H1 (cell line): ENCODE results near the gene MAGI1. TPM values are rescaled to one million over a fixed set of nuclear protein-coding genes. Genes with fewer than 3 reads are reported as not detected.

Experiments used
- CTCF ChIA-PET: fragments of 300-600 bp; sonication (Branson Sonifier 250); formaldehyde crosslinking; loops from one replicate; lab custom pipeline; 2021; ENCODE audit not compliant: partially characterized antibody; lab: Charles Lee
- POLR2A ChIA-PET: fragments of 300-600 bp; sonication (Branson Sonifier 250); formaldehyde crosslinking; loops from one replicate; lab custom pipeline; 2021; ENCODE audit warnings: inconsistent platforms; ENCODE audit not compliant: partially characterized antibody; lab: Charles Lee
- DNase-seq, 2 experiments: peaks; one replicate each; pipeline versions ENCODE4 v3.0.0 to v3.0.0-alpha.2; 2010 to 2022; ENCODE audit warnings: low spot score in 2 of 2, low read depth in 1 of 2, mixed read lengths in 1 of 2
- FAIRE-seq: peaks from 2 replicates; lab custom pipeline; 2011; peaks lifted over from hg19 to GRCh38; lab: Jason Lieb, UNC
- H2AFZ ChIP-seq: 2 replicates; pipeline ENCODE4 v1.8.1; 2012; ENCODE audit warnings: low read length, inconsistent platforms
- H2AK5ac ChIP-seq: 2 replicates; pipeline ENCODE4 v1.6.1; 2013; ENCODE audit warnings: low read depth, low read length
- H2BK120ac ChIP-seq: replicated peaks from 2 replicates; pipeline ENCODE3; 2013; ENCODE audit warnings: low read depth, low read length, inconsistent platforms
- H2BK12ac ChIP-seq: 2 replicates; pipeline ENCODE4 v1.6.1; 2013; ENCODE audit warnings: low read depth, low read length
- H2BK15ac ChIP-seq: 2 replicates; pipeline ENCODE4 v1.6.1; 2013; ENCODE audit warnings: low read length
- H2BK20ac ChIP-seq: 2 replicates; pipeline ENCODE4 v1.6.1; 2013; ENCODE audit warnings: low read length
- H2BK5ac ChIP-seq: 2 replicates; pipeline ENCODE4 v1.6.1; 2013; ENCODE audit warnings: low read depth, low read length
- H3K14ac ChIP-seq: 2 replicates; pipeline ENCODE4 v1.6.1; 2013; ENCODE audit warnings: inconsistent platforms; ENCODE audit not compliant: insufficient read length
- H3K18ac ChIP-seq: 2 replicates; pipeline ENCODE4 v1.6.1; 2013; ENCODE audit warnings: low read length; ENCODE audit errors: extremely low read depth
- H3K23ac ChIP-seq: 2 replicates; pipeline ENCODE4 v1.6.1; 2013; ENCODE audit warnings: inconsistent platforms; ENCODE audit not compliant: insufficient read length
- H3K23me2 ChIP-seq: 2 replicates; pipeline ENCODE4 v1.6.1; 2013; ENCODE audit warnings: low read depth, low read length
- H3K27ac ChIP-seq: 2 replicates; pipeline ENCODE4 v1.6.1; 2011; ENCODE audit warnings: low read depth, low read length, inconsistent platforms
- H3K27me3 ChIP-seq, 4 experiments: replicated peaks in 1 of 4; 1 replicate in 1 of 4; 2 replicates in 3 of 4; pipeline versions ENCODE4 v1.6.1 to v1.8.1; 2011 to 2013; ENCODE audit warnings: low read length in 3 of 4, mild to moderate bottlenecking in 3 of 4, inconsistent platforms in 2 of 4, mixed read lengths in 2 of 4, moderate library complexity in 1 of 4; ENCODE audit not compliant: control insufficient read depth in 3 of 4, insufficient read depth in 3 of 4; ENCODE audit errors: extremely low read depth in 1 of 4
- H3K36me3 ChIP-seq, 4 experiments: 2 replicates each; pipeline versions ENCODE4 v1.6.1 to v1.8.1; 2011 to 2013; ENCODE audit warnings: mild to moderate bottlenecking in 4 of 4, low read length in 3 of 4, moderate library complexity in 2 of 4, control low read depth in 1 of 4, inconsistent platforms in 1 of 4; ENCODE audit not compliant: insufficient read depth in 4 of 4, control insufficient read depth in 2 of 4
- H3K4ac ChIP-seq: replicated peaks from 2 replicates; pipeline ENCODE3; 2013; ENCODE audit warnings: low read length, low read depth, mixed read lengths, inconsistent platforms; ENCODE audit not compliant: insufficient read length
- H3K4me1 ChIP-seq, 4 experiments: replicated peaks in 1 of 4; 1 replicate in 1 of 4; 2 replicates in 3 of 4; pipeline versions ENCODE4 v1.6.1 to v1.8.1; 2011 to 2013; ENCODE audit warnings: low read length in 3 of 4, inconsistent platforms in 2 of 4, mixed read lengths in 1 of 4; ENCODE audit not compliant: insufficient read depth in 4 of 4, control insufficient read depth in 3 of 4
- H3K4me2 ChIP-seq, 2 experiments: 2 replicates each; pipeline versions ENCODE4 v1.6.1 to v1.8.1; 2011 to 2013; ENCODE audit warnings: low read depth in 2 of 2, low read length in 2 of 2, control low read depth in 1 of 2, inconsistent platforms in 1 of 2, mild to moderate bottlenecking in 1 of 2; ENCODE audit not compliant: insufficient read depth in 1 of 2
- H3K4me3 ChIP-seq, 4 experiments: fragments of 200-600, 300-600 bp in 1 of 4; sonication (generic), shearing (Covaris generic), sonication (Bioruptor Twin) in 1 of 4; 2 replicates each; pipeline versions ENCODE4 v1.5.1 to v1.8.1; 2011 to 2016; ENCODE audit warnings: low read length in 4 of 4, low read depth in 3 of 4, control low read depth in 2 of 4, inconsistent platforms in 2 of 4, mild to moderate bottlenecking in 2 of 4, mixed read lengths in 1 of 4, moderate library complexity in 1 of 4; ENCODE audit not compliant: insufficient read depth in 2 of 4; ENCODE audit errors: extremely low read depth in 1 of 4
- H3K56ac ChIP-seq: replicated peaks from 2 replicates; pipeline ENCODE3; 2013; ENCODE audit warnings: low read depth, mild to moderate bottlenecking, mixed read lengths, low read length, inconsistent platforms; ENCODE audit not compliant: insufficient read length
- H3K79me1 ChIP-seq: 2 replicates; pipeline ENCODE4 v1.6.1; 2013; ENCODE audit warnings: low read depth, low read length, control low read depth
- H3K79me2 ChIP-seq, 2 experiments: 2 replicates each; pipeline versions ENCODE4 v1.6.1 to v1.8.1; 2012 to 2013; ENCODE audit warnings: low read length in 2 of 2, mild to moderate bottlenecking in 2 of 2, inconsistent platforms in 1 of 2; ENCODE audit not compliant: insufficient read depth in 2 of 2, control insufficient read depth in 1 of 2
- H3K9ac ChIP-seq, 4 experiments: replicated peaks in 1 of 4; 1 replicate in 1 of 4; 2 replicates in 3 of 4; pipeline versions ENCODE4 v1.6.1 to v1.8.1; 2011 to 2013; ENCODE audit warnings: low read depth in 3 of 4, low read length in 3 of 4, control low read depth in 2 of 4, mild to moderate bottlenecking in 2 of 4, moderate library complexity in 2 of 4, inconsistent platforms in 1 of 4; ENCODE audit errors: extremely low read depth in 1 of 4
- H3K9me3 ChIP-seq, 2 experiments: 2 replicates each; pipeline versions ENCODE4 v1.6.1 to v1.8.1; 2012 to 2013; ENCODE audit warnings: mild to moderate bottlenecking in 2 of 2, moderate library complexity in 2 of 2, control low read depth in 1 of 2, inconsistent platforms in 1 of 2, low read depth in 1 of 2, low read length in 1 of 2, mixed read lengths in 1 of 2; ENCODE audit not compliant: insufficient read depth in 2 of 2
- H4K20me1 ChIP-seq, 2 experiments: replicated peaks in 1 of 2; 2 replicates each; pipeline versions ENCODE3 to v1.8.1; 2011 to 2013; ENCODE audit warnings: inconsistent platforms in 2 of 2, low read length in 2 of 2, mild to moderate bottlenecking in 1 of 2; ENCODE audit not compliant: insufficient read depth in 2 of 2, control insufficient read depth in 1 of 2
- H4K5ac ChIP-seq: 2 replicates; pipeline ENCODE4 v1.6.1; 2013; ENCODE audit warnings: low read length, low read depth, mixed read lengths, inconsistent platforms; ENCODE audit not compliant: insufficient read length
- H4K8ac ChIP-seq: 2 replicates; pipeline ENCODE4 v1.8.0; 2013; ENCODE audit warnings: mild to moderate bottlenecking, moderate library complexity, low read length, inconsistent platforms; ENCODE audit not compliant: insufficient read depth; ENCODE audit errors: extremely low read depth
- H4K91ac ChIP-seq: replicated peaks from 2 replicates; pipeline ENCODE3; 2013; ENCODE audit warnings: low read length, mixed read lengths, inconsistent platforms; ENCODE audit not compliant: insufficient read length
- ASH2L ChIP-seq: fragments of 200-600, 300-600 bp; sonication (generic); IDR thresholded peaks from one replicate; pipeline ENCODE4 v1.7.1; 2017; ENCODE audit warnings: low read length
- BACH1 ChIP-seq: IDR thresholded peaks from 2 replicates; pipeline ENCODE4 v1.6.1; 2012; ENCODE audit warnings: low read length, improper control_type of control experiment
- BRCA1 ChIP-seq: IDR thresholded peaks from 2 replicates; pipeline ENCODE4 v1.6.1; 2012; ENCODE audit warnings: low read depth, low read length, improper control_type of control experiment
- HDAC2 ChIP-seq, 2 experiments: fragments of 300-600 bp in 1 of 2; sonication (generic) in 1 of 2; IDR thresholded peaks; 2 replicates each; pipeline ENCODE4 v1.6.1; 2011 to 2012; ENCODE audit warnings: low read depth in 2 of 2, low read length in 2 of 2, mild to moderate bottlenecking in 2 of 2, moderate library complexity in 2 of 2, borderline replicate concordance in 1 of 2, inconsistent platforms in 1 of 2
- HDAC6 ChIP-seq: IDR thresholded peaks from one replicate; pipeline ENCODE4 v1.7.1; 2012; ENCODE audit warnings: low read depth, mild to moderate bottlenecking, inconsistent platforms, low read length, moderate library complexity
- SIRT6 ChIP-seq: IDR thresholded peaks from one replicate; pipeline ENCODE4 v1.7.1; 2012; ENCODE audit warnings: low read length, inconsistent platforms
- SUZ12 ChIP-seq: fragments of 200-600 bp; sonication (generic); IDR thresholded peaks from 2 replicates; pipeline ENCODE4 v1.6.1; 2012; ENCODE audit warnings: mild to moderate bottlenecking, inconsistent platforms, low read length, moderate library complexity, mixed read lengths
- TAF1 ChIP-seq: IDR thresholded peaks from 2 replicates; pipeline ENCODE4 v1.6.1; 2011; ENCODE audit warnings: mild to moderate bottlenecking, low read depth, low read length
- TBP ChIP-seq: IDR thresholded peaks from 2 replicates; pipeline ENCODE4 v1.6.1; 2011; ENCODE audit warnings: low read depth, low read length, improper control_type of control experiment
- USF2 ChIP-seq: IDR thresholded peaks from 2 replicates; pipeline ENCODE4 v1.6.1; 2011; ENCODE audit warnings: low read length, improper control_type of control experiment
- ZNF274 ChIP-seq: IDR thresholded peaks from 2 replicates; pipeline ENCODE4 v1.7.0; 2012; ENCODE audit warnings: low read length, borderline replicate concordance; ENCODE audit errors: extremely low read depth
- WGBS, 2 experiments: shearing (Covaris generic) in 1 of 2; methylation state at CpG; one replicate each; pipeline versions ENCODE4 v1.1.6 to v1.1.7; 2013 to 2015; ENCODE audit warnings: low lambda C conversion rate in 2 of 2, mixed read lengths in 2 of 2, inconsistent platforms in 1 of 2, low coverage in 1 of 2, missing lambda C conversion rate in 1 of 2; ENCODE audit not compliant: insufficient replicate concordance in 2 of 2, insufficient coverage in 1 of 2, insufficient read length in 1 of 2; ENCODE audit errors: extremely low coverage in 1 of 2, missing lambda C conversion rate in 1 of 2; 5-methylcytosine and 5-hydroxymethylcytosine counted together
- polyA plus RNA-seq, 7 experiments: library from polyadenylated mRNA; depleted of rRNA in 3 of 7; stranded (reverse) in 5 of 7; unstranded in 2 of 7; fragments of >200 nt in 5 of 7; fragments of 200-250 nt in 2 of 7; gene quantifications; 1 replicate in 5 of 7; 2 replicates in 1 of 7; 4 replicates in 1 of 7; pipeline versions ENCODE4 v1.2.1 to v1.2.3, GENCODE V29; 2011 to 2013; ENCODE audit warnings: missing spikeins in 2 of 7, mixed read lengths in 2 of 7
- total RNA-seq: library from RNA; stranded (reverse); fragmentation: NEBNext Ultra II Directional; extraction: Animal tissue kit (Norgen Biotek cat#: 25700); gene quantifications from 2 replicates; pipeline ENCODE4 v1.2.1, GENCODE V29; 2021
- TF ChIP-seq, protein P1 (sequence below): IDR thresholded peaks from 2 replicates; pipeline ENCODE4 v1.6.1; 2012; ENCODE audit warnings: low read length, inconsistent platforms

Gene MAGI1
- total and polyA plus RNA-seq, 2 of the 8 experiments (the other 6 are each of a cell fraction or from before 2014, with no cell fraction given) = 19.8 to 78.0 TPM

- H3K4me3 ChIP-seq = no peak overlapping the region
- peaks cover 2 to 3% of the 10 kb centered on the region in 2 experiments for H4K20me1 ChIP-seq
- no peaks in the 10 kb centered on the region; the same call in 1 of the 2 replicates for H3K79me1 ChIP-seq
- H2AK5ac ChIP-seq = no peak overlapping the region
- H3K4me1 ChIP-seq = peaks cover 0 to 3% (median under 1%) of the 10 kb centered on the region in 4 experiments; a peak in 2 of 7 replicates
- H4K8ac ChIP-seq = no peak overlapping the region
- no peak overlapping the region for H2BK20ac ChIP-seq
- no peak overlapping the region for H3K18ac ChIP-seq
- DNase-seq (no peak), FAIRE-seq (no peak)
- H3K4me2 ChIP-seq = no peak overlapping the region
- no peak overlapping the region for H3K27ac ChIP-seq
- no peaks in the 10 kb centered on the region for H3K36me3 ChIP-seq
- no peak overlapping the region for H2BK12ac ChIP-seq
- no peaks in the 10 kb centered on the region for H3K23me2 ChIP-seq
- WGBS, 2 experiments = 88% methylated on average over 3 of the region's 3 CpGs; no CpG with 5 or more reads in 1 of the 2 experiments
- no peaks in the 10 kb centered on the region for H3K27me3 ChIP-seq
- H2AFZ ChIP-seq = no peak overlapping the region
- no peak overlapping the region for H2BK15ac ChIP-seq
- H3K4ac ChIP-seq = no peak overlapping the region
- no peak overlapping the region for H3K14ac ChIP-seq
- POLR2A ChIA-PET = no interaction called here
- no peak overlapping the region for H3K9ac ChIP-seq
- H3K23ac ChIP-seq = no peak overlapping the region
- no peak overlapping the region for H4K91ac ChIP-seq
- H3K56ac ChIP-seq = no peak overlapping the region
- H2BK5ac ChIP-seq = no peak overlapping the region
- CTCF ChIA-PET = interaction anchor here (1.2 to 2.5 kb wide), 3 partner anchors 10 to 31 kb away, joined by 3 to 9 read pairs (median 3); no protein-coding TSS in a partner anchor
- H3K9me3 ChIP-seq = no peaks in the 10 kb centered on the region
- H3K79me2 ChIP-seq = peaks cover 0 to 68% of the 10 kb centered on the region in 2 experiments; a peak in 3 of 4 replicates
- no peak overlapping the region for H2BK120ac ChIP-seq
- no peak overlapping the region for H4K5ac ChIP-seq
- TF ChIP-seq TAF1 = no peak
- no peak for TF ChIP-seq BRCA1
- TF ChIP-seq SIRT6 = no peak
- no peak for TF ChIP-seq ASH2L
- no peak for TF ChIP-seq BACH1
- no peak for TF ChIP-seq ZNF274
- no peak for TF ChIP-seq HDAC2 (IDR thresholded peaks at IDR 0.05; ENCODE audit: borderline replicate concordance in 1 of 2, low read depth in 2 of 2, low read length in 2 of 2)
- TF ChIP-seq USF2 = no peak
- TF ChIP-seq, protein P1, sequence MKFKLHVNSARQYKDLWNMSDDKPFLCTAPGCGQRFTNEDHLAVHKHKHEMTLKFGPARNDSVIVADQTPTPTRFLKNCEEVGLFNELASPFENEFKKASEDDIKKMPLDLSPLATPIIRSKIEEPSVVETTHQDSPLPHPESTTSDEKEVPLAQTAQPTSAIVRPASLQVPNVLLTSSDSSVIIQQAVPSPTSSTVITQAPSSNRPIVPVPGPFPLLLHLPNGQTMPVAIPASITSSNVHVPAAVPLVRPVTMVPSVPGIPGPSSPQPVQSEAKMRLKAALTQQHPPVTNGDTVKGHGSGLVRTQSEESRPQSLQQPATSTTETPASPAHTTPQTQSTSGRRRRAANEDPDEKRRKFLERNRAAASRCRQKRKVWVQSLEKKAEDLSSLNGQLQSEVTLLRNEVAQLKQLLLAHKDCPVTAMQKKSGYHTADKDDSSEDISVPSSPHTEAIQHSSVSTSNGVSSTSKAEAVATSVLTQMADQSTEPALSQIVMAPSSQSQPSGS = no peak
- TF ChIP-seq HDAC6 = no peak
- no peak for TF ChIP-seq SUZ12
- no peak for TF ChIP-seq TBP
Observed at GRCh38 chr3:66001626-66002025, 37.1 kb downstream of the MAGI1 start.
